LNCaP clone FGC (cell line): Measurements from ENCODE around the gene PGBD1.

Experiments used
- DNase-seq: peaks from one replicate; pipeline ENCODE4 v3.0.0-alpha.2; 2011; ENCODE audit warnings: low read depth
- H3K4me3 ChIP-seq: 2 replicates; pipeline ENCODE4 v1.5.1; 2011; ENCODE audit warnings: mild to moderate bottlenecking, low read depth, low read length, control low read depth
- TF ChIP-seq, protein P1 (sequence below): IDR thresholded peaks from 2 replicates; pipeline ENCODE4 v1.5.1; 2012; ENCODE audit warnings: mild to moderate bottlenecking; ENCODE audit not compliant: control insufficient read depth, insufficient read depth; ENCODE audit errors: extremely low read depth

Gene PGBD1

DNA sequence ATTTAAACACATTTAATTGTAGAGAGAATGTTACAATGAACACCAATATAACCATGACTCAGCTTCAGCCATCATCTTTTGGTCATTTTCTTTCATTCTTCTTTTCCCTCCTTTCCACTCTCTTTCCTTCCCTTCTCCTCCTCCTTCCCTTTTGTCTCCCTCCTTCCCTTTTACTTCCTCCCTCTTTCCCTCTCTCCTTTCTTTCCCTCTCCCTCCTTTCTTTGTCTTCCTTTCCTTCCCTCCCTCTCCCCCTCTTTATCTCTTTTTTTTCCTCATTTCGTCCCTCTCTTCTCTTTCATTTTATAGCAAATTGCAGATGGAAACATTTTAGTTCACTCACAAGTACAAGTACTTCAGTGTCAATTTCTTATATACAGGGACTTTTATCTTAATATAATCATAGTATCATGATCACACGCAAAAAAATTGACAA is 70.1 kb downstream of the PGBD1 start:
- H3K4me3 ChIP-seq: no peak overlapping the region
- TF ChIP-seq, protein P1, sequence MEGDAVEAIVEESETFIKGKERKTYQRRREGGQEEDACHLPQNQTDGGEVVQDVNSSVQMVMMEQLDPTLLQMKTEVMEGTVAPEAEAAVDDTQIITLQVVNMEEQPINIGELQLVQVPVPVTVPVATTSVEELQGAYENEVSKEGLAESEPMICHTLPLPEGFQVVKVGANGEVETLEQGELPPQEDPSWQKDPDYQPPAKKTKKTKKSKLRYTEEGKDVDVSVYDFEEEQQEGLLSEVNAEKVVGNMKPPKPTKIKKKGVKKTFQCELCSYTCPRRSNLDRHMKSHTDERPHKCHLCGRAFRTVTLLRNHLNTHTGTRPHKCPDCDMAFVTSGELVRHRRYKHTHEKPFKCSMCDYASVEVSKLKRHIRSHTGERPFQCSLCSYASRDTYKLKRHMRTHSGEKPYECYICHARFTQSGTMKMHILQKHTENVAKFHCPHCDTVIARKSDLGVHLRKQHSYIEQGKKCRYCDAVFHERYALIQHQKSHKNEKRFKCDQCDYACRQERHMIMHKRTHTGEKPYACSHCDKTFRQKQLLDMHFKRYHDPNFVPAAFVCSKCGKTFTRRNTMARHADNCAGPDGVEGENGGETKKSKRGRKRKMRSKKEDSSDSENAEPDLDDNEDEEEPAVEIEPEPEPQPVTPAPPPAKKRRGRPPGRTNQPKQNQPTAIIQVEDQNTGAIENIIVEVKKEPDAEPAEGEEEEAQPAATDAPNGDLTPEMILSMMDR: no peak
- no peak for DNase-seq
